COLO668 (cell line): Measurements from ENCODE around the gene LIN37.
"Not testable (repeated sequence)": the region's sequence is repeated elsewhere in the genome, so short reads cannot be mapped to it uniquely, and the experiment has no call there.

Experiments used
- DNase-seq: peaks from one replicate; lab custom pipeline; 2025; ENCODE audit not compliant: unreplicated experiment; lab: John Stamatoyannopoulos, UW

Gene LIN37

DNA sequence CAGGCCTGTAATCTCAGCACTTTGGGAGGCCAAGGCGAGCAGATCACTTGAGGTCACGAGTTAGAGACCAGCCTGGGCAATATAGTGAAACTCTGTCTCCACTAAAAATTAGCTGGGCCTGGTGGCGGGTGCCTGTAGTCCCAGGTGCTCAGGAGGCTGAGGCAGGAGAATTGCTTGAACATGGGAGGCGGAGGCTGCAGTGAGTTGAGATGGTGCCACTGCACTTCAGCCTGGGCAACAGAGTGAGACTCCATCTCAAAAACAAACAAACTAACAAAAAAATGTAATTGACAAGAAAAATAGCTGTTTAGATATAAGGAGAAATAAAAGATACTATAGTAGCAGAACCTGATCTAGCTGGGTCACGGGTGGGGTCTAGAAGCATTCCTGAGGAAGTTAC is 24.0 kb downstream of the LIN37 start:
- DNase-seq = not testable (repeated sequence)

DNA sequence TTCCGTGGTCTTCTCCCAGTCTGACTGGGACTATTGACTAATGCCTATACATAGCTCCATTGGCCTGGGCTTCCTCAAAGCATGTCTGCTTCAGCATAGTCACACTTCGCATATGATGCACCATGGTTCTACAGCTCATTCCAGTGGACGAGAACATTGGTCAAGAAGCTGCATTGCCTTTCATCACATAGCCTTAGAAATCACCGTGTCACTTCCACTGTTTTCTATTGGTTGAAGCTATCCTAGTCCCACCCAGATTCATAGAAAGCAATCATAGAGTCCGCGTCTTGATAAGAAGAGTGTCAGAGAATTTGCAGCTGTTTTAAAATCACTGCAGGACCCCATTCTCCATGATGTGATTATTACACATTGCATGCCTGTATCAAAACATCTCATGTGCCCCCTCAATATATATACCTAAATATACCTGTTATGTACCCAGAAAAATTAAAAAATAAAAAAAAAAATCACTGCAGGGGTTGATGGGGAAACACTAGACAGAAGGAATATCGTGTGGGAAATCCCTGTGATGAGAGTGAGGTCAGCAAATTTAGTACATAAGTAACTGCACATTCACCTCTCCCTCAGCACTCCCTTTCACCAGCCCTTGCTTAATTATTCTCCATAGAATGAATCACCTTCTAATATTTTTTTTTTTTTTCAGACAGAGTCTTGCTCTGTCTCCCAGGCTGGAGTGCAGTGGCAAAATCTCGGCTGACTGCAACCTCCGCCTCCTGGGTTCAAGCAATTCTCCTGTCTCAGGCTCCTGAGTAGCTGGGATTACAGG is 24.8 kb downstream of the LIN37 start:
- no peak for DNase-seq

DNA sequence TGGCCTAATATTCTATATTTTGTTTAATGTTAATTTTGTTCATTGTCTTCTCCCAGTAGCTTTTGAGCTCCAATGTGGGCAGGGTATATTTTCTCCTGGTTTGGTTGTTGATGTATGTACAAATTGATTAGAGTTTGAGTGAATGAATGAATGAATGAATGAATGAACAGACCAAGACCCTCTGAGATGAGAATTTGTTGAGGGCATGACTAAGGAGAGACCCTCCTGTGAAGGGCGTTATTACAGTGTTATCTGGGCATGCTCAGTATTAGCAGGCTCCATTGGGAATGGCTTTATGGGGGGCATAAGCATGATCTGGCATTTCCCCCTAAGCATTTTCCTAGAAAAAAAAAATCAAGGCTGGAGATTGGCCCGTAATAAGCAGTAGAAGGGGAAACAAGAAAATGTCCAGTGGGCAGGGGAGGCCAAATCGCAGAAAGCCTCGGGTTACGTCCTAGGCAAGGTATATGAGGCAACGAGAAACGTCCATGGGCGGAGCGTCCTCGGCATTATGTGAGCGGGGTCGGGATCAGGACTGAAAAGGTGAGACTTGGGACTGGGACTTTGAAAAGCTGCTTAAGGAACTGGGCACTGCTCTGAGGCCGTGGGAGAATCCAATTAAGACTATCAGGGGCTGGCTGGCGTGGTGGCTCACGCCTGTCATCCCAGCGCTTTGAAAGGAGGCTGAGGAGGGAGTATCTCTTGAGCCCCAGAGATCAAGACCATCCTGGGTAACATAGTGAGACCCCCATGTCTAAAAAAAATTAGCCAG is 26.1 kb downstream of the LIN37 start:
- DNase-seq = peak; percentile 20

DNA sequence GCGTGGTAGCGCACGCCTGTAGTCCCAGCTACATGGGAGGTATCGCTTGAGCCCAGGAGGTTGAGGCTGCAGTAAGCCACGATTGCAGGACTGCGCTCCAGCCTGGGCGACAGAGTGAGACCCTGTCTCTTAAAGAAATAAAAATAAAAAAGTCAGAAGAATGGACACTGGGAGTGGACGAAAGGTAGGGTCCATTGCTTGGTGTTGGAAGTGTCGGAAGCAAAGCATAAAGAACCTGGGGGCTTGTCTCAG is 26.6 kb downstream of the LIN37 start:
- no peak for DNase-seq

DNA sequence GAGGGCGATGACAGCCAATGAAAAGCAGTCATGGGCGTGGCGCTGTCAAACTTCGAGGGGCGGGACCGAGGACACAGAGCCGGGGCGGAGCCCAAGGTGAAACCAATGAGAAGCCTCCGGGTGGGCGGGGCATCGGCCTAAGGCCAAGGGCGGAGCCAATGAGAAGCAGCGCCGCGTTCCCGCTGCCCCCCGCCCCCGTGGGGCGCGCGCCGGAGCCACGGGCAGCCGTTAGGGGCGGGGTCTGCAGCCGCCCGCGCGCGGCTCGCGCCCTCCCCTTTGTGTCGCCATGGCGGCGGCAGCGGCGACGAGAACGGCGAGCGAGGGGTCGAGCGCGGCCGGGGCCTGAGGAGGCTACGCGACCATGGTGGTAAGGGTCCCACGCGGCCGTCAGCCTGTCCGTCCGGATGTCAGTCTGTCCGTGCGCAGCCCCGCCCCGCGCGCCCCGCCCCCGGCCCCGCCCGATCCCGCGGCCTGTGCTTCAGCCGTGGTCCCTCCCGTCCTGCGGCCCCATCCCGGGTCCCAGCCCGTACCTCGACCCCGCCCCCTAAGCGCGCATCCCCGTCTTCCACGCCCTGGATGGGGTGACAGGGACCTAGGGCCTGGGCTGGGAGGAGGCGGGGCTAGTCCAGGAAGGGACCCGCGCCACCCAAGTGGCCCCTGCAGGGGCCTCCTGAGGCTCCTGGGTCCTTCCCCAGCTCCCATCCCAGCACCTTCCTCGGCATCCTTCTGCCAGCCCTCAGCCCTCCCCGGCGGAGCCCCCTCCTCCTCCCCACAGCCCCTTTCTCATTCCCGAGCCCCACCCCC is 27.1 kb downstream of the LIN37 start, which contains the start of gene ARHGAP33:
Gene ARHGAP33 (plus strand): TSS at position 267 of the 804 bp plus-strand sequence. CDS start 95 bp downstream, at position 362.
- DNase-seq = peak; percentile 99

DNA sequence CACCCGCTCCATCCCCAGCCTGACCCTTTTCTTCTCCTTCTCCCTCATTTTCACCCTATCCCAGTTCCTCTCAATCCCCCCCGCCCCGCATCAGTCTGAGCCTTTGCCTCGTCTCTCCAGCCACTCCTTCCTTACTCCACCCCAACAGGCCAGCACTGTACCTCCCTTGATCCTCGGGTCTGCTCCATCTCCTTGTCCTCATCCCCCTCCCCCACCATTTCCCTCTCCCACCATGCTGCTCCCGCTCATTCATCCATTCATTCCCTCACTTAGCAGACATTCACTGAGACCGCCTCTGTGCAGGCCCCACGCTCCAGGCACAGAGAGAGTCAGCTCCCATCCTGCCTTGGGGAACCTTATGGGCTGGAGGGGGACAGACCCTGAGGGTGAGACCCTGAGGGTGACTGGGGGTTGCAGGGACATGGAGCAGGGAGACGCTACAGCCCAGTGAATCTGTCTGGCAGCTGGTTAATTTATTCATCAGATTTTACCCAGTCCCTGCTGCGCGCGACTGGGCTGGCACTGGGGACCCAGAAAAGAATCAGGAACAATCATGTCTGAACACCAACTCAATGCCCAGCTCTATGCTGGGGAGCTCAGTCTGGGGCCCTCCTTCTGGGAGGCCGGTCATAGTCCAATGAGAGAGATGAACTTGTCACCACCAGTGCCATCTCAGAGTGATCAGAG is 27.9 kb downstream of the LIN37 start:
- no peak for DNase-seq

DNA sequence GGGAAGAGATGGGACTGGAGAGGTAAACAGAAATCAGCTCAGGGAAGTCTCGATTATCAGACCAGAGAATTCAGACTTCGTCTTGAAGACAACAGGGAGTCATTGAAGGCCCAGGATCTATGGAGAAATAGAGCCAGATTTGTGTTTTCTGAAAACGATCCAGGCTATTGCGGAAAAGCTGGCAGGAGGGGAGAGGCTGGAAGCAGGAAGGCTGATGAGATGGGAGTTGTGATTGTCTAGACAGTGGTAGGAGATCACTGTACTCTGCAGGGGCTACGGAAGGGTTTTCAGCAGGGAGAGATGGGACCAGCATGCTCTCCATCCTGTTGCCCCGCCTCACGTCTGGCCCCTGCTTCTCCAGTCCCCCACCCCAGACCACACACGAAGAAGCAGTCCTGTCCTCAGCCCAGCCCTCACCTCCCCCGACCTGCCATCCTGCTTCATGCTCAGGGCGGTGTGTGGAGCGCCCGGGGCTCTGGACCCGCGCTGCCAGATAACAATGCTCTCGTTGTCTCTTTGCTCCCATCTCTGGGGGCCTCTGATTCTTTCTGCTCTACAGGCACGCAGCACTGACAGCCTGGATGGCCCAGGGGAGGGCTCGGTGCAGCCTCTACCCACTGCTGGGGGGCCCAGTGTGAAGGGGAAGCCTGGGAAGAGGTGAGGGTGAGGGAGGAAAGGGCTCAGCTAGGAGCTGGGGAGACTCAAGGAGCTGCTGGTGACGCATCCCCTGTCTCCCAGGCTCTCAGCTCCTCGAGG is 28.9 kb downstream of the LIN37 start:
- DNase-seq = no peak

DNA sequence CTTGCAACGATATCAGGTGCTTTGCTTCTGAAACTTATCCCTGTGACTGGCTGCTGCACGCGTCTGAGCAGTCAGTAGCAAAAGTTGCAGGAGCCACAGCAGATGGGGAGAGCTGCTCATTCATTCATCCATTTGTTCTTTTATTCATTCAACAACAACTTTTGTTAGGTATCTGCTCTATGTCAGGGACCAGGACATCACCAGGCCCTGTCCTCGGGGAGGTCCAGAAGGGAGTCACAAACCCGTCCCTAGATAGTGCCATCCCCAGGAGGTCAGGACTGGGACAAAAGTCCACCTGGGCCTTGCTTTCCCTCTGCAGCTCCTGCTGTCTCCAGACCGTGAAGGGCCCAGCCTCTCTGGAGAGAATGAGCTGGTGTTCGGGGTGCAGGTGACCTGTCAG is 29.6 kb downstream of the LIN37 start:
- DNase-seq = no peak

DNA sequence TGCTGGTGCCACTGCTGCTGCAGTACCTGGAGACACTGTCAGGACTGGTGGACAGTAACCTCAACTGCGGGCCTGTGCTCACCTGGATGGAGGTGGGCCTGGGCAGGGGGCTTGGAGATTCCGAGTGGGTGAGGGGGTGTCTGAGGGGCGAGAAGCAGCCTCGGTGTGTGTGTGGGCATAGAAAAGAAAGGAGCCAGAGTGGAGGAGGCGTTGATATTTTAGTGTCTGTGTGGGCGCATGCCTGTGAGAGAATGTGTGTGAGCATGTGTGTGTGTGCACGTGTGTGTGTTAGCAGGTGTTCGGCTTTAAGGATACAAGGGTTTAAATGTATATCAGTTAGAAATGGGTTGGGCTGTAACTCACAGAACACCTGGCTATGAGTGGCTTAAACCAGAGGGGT is 30.7 kb downstream of the LIN37 start:
- DNase-seq = no peak

DNA sequence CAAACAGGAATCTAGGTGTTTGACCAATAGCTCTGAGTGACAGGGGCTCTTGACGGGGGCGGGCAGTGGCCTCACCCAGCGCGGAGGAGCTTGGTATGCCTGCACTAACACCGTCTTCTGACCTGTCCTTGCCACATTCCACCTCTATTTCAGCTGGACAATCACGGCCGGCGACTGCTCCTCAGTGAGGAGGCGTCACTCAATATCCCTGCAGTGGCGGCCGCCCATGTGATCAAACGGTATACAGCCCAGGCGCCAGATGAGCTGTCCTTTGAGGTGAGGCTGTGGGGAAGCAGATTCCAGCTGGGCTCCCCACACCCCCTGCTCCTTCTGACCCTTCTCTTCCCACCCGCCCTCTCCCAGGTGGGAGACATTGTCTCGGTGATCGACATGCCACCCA is 31.7 kb downstream of the LIN37 start:
- no peak for DNase-seq

DNA sequence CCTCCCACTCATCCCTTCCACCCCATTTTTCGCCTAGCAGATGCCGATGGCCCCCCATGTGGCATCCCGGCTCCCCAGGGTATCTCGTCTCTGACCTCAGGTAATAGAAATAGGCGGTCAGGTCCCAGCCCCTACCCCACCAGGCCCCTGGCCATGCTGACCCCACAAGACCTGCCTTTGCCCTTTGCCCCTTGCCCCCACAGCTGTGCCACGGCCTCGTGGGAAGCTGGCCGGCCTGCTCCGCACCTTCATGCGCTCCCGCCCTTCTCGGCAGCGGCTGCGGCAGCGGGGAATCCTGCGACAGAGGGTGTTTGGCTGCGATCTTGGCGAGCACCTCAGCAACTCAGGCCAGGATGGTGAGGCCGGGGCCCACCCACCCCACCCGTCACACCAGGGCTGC is 32.3 kb downstream of the LIN37 start:
- no peak for DNase-seq

DNA sequence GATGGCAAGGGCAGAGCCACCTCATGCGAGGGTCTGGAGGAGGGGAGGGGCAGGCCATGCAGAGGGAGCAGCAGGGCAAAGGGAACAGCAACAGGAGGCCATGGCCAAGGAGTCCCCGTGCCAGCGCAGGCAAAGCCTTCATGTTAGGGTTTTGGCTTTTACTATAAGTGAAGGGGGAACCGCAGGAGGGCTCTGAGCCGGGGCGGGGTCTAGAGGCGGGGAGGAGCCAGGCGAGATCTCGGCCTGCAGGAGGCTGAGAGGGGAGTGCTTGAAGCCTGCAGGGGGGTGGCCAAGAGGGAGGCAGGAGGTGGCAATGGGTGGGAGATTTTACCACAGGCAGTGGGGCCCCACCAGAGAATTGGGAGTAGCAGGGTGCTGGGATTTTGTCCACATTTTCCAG is 33.3 kb downstream of the LIN37 start:
- no peak for DNase-seq

DNA sequence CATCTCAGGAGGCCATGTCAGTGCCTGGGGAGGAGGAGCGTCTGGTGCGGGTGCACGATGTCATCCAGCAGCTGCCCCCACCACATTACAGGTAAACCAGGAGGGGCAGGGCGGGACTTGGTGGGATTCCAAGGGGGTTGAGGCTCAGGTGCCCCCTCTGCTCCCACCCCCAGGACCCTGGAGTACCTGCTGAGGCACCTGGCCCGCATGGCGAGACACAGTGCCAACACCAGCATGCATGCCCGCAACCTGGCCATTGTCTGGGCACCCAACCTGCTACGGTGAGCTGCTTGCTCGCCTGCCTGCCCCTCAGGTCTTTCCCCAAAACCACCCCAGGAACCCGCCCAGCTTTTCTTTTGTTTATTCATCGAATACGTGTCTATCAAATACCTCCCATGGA is 34.2 kb downstream of the LIN37 start:
- DNase-seq = no peak

DNA sequence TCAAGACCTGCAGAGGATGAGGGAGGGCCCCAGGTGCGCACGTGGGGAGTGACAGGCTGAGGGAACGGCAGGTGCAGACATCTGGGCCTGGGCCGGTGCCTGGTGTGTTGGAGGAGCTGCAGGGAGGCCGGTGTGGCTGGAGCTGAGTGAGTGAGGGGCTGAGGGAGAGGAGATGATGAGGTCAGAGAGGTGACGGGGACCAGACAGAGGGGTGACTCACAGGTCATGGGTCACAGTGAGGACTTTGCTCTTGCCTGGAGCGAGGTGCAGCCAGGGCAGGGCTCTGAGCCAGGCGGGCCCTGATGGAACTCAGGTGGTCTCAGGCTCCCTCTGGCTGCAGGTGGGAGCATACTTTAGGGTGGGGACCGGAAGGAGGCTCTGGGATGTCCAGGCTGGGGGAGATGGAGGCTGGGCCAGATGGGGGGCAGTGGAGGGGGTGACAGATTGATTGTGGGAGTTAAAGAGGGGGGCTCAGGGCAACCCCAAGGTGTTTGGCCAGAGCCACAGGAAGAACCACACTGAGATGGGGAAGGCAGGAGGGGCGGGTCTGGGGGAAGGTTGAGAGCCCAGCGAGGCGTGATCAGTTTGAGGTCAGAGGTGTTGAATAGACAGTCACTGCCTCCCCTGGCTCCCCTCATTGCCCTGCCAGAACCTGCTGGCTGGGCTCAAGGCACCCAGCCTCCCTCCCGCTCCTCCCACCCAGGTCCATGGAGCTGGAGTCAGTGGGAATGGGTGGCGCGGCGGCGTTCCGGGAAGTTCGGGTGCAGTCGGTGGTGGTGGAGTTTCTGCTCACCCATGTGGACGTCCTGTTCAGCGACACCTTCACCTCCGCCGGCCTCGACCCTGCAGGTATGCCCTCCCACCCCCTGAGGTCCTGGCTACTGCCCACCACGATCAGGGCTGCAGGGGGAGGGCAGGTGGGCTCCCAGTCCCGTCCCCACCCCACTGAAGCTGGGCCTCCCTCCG is 35.4 kb downstream of the LIN37 start:
- no peak for DNase-seq

DNA sequence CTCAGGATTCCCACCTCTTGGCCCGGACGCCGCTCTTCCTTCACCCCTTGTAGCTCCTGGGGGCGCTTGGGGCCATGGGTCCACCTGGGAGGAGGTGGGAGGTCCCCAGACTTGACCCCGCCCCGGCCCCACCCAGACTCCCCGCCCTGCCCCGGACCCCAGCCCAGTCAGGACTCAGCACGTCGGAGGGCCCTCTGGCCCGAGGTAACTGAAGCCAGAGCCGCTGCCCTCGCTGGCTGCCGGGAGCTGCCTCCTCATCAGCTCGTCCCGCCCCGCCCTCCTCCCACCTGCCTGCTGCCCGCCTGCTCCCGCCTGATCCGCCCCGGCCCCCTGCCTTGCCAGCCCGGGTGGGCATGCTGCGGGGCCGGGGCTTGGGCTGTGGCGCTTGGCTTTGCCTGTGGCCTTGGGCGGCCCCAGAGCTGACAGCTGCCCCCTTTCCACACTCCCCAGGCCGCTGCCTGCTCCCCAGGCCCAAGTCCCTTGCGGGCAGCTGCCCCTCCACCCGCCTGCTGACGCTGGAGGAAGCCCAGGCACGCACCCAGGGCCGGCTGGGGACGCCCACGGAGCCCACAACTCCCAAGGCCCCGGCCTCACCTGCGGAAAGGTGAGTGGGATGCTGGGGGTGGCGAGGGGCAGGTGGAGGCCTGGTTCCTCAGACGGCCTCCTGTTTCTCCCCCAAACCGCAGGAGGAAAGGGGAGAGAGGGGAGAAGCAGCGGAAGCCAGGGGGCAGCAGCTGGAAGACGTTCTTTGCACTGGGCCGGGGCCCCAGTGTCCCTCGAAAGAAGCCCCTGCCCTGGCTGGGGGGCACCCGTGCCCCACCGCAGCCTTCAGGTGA is 36.3 kb downstream of the LIN37 start:
- DNase-seq = no peak

DNA sequence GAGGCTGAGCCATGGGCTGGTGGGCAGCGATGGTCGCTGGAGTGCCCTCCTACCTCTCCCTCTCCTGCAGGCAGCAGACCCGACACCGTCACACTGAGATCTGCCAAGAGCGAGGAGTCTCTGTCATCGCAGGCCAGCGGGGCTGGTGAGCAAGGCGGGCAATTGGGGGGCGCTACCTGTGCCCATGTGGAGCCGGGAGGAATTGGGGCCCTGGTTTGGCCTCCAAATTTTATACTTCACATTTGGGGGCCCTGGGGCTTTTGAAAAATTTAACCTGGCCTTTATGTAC is 36.9 kb downstream of the LIN37 start:
- DNase-seq = no peak

DNA sequence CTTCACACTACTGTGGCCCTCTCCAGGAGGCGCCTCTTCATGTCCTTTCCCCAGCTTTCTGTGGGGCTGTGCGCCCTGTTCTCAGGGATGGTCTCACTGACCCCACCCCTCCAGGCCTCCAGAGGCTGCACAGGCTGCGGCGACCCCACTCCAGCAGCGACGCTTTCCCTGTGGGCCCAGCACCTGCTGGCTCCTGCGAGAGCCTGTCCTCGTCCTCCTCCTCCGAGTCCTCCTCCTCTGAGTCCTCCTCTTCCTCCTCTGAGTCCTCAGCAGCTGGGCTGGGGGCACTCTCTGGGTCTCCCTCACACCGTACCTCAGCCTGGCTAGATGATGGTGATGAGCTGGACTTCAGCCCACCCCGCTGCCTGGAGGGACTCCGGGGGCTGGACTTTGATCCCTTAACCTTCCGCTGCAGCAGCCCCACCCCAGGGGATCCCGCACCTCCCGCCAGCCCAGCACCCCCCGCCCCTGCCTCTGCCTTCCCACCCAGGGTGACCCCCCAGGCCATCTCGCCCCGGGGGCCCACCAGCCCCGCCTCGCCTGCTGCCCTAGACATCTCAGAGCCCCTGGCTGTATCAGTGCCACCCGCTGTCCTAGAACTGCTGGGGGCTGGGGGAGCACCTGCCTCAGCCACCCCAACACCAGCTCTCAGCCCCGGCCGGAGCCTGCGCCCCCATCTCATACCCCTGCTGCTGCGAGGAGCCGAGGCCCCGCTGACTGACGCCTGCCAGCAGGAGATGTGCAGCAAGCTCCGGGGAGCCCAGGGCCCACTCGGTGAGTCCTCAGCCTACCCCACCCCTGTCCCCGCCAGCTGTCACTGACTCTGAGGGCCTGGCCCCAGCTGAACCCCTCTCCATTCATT is 38.2 kb downstream of the LIN37 start:
- DNase-seq = no peak
